ENCODE data around the gene MAP2K2. TPM values are rescaled to one million over a fixed set of nuclear protein-coding genes. Genes with fewer than 3 reads are reported as not detected.

MAP2K2 gene
- total RNA-seq, 1 experiment from 2014 or later = 171 TPM

DNA sequence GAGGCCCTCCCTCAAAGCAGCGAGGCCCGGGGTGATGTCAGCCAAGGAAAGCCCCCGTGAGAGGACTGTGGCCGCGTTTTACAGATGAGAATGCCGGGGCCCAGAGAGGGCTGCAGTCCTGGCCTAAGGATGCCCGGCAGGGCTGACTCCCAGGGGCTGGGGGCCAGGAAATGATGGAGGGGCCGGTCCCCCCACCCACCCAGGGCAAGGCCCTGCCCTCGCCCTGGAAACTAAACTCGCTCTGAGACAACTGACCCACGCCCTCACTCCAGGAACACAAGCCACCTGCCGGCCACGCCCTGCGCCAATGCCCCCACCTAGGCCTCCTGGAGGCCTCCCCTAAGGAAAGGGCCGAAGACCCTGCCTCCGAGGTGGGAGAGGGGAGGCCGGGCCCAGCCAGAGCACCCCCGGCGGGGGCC is 64.5 kb downstream of the MAP2K2 start:
- H3K9me3 Mint-ChIP-seq (ENCODE audit: unreplicated experiment) = no peaks in the 10 kb centered on the region
- no peaks in the 10 kb centered on the region for H3K27me3 Mint-ChIP-seq (ENCODE audit: insufficient read depth, unreplicated experiment)
- ChIA-PET POLR2A (interaction anchor here (0.8 to 3.9 kb wide), 2 partner anchors 72 to 74 kb away, joined by 4 to 19 read pairs; partner anchors contain the start of gene EEF2), CTCF (interaction anchor here (0.6 kb wide), 1 partner anchor 73 kb away, joined by 3 read pairs; no protein-coding TSS in a partner anchor)
- H3K36me3 Mint-ChIP-seq (ENCODE audit: insufficient read depth, unreplicated experiment) = peaks cover 49% of the 10 kb centered on the region
- no TSS peak for BruUV-seq (replicated peaks)
- H3K27ac Mint-ChIP-seq (ENCODE audit: low read depth, unreplicated experiment) = peak overlapping the region; percentile 70
- H3K4me1 Mint-ChIP-seq (ENCODE audit: insufficient read depth, unreplicated experiment) = peaks cover 17% of the 10 kb centered on the region
- TF ChIP-seq CTCF (IDR thresholded peaks at IDR 0.05; ENCODE audit: unreplicated experiment) = no peak
- intact Hi-C loops (cut with micrococcal nuclease) = loop anchor here (5.0 kb wide), 1 partner anchor 72 kb away; the partner anchor contains the start of gene EEF2
- H3K4me3 Mint-ChIP-seq (ENCODE audit: unreplicated experiment) = peak overlapping the region; percentile 68
- peak; percentile 44 for DNase-seq (ENCODE audit: unreplicated experiment)

- CTCF ChIA-PET = interaction anchor here (0.6 kb wide), 3 partner anchors 69 to 236 kb away, joined by 3 to 4 read pairs (median 3); no protein-coding TSS in a partner anchor
- TF ChIP-seq CTCF (IDR thresholded peaks at IDR 0.05; ENCODE audit: unreplicated experiment) = no peak
- peaks cover 55% of the 10 kb centered on the region for H3K36me3 Mint-ChIP-seq (ENCODE audit: insufficient read depth, unreplicated experiment)
- no peaks in the 10 kb centered on the region for H3K27me3 Mint-ChIP-seq (ENCODE audit: insufficient read depth, unreplicated experiment)
- H3K4me3 Mint-ChIP-seq (ENCODE audit: unreplicated experiment) = peak overlapping the region; percentile 68
- POLR2A ChIA-PET = interaction anchor here (0.9 to 3.9 kb wide), 6 partner anchors 9 to 917 kb away, joined by 3 to 19 read pairs (median 6); partner anchors contain the start of genes DAPK3, EEF2 and PIAS4
- intact Hi-C loops (cut with micrococcal nuclease) = loop anchor here (5.0 kb wide), 1 partner anchor 72 kb away; the partner anchor contains the start of gene EEF2
- no peaks in the 10 kb centered on the region for H3K9me3 Mint-ChIP-seq (ENCODE audit: unreplicated experiment)
- DNase-seq (ENCODE audit: unreplicated experiment) = no peak
- peaks cover 16% of the 10 kb centered on the region for H3K4me1 Mint-ChIP-seq (ENCODE audit: insufficient read depth, unreplicated experiment)
- TSS peak; percentile 47 for BruUV-seq (replicated peaks)
- peak overlapping the region; percentile 70 for H3K27ac Mint-ChIP-seq (ENCODE audit: low read depth, unreplicated experiment)
Observed at GRCh38 chr19:4058693-4059452, 65.0 kb downstream of the MAP2K2 start.

GRCh38 chr19:4057931-4058692 is 65.8 kb downstream of the MAP2K2 start:
- Mint-ChIP-seq H3K27ac (ENCODE audit: low read depth, unreplicated experiment) (peak overlapping the region; percentile 70), H3K4me1 (ENCODE audit: insufficient read depth, unreplicated experiment) (peaks cover 19% of the 10 kb centered on the region), H3K36me3 (ENCODE audit: insufficient read depth, unreplicated experiment) (peaks cover 63% of the 10 kb centered on the region), H3K9me3 (ENCODE audit: unreplicated experiment) (no peaks in the 10 kb centered on the region), H3K4me3 (ENCODE audit: unreplicated experiment) (peak overlapping the region; percentile 68), H3K27me3 (ENCODE audit: insufficient read depth, unreplicated experiment) (no peaks in the 10 kb centered on the region)
- DNase-seq (ENCODE audit: unreplicated experiment) = peak; percentile 96
- intact Hi-C loops (cut with micrococcal nuclease) = loop anchor here (5.0 kb wide), 1 partner anchor 71 kb away; the partner anchor contains the start of gene EEF2
- BruUV-seq (replicated peaks) = no TSS peak
- ChIA-PET POLR2A (interaction anchor here (0.6 to 3.9 kb wide), 8 partner anchors 8 to 1420 kb away, joined by 3 to 19 read pairs (median 4); partner anchors contain the start of genes DAPK3, EEF2 and PIAS4), CTCF (interaction anchor here (0.6 kb wide), 3 partner anchors 68 to 235 kb away, joined by 3 to 4 read pairs (median 4); no protein-coding TSS in a partner anchor)
- TF ChIP-seq CTCF (IDR thresholded peaks at IDR 0.05; ENCODE audit: unreplicated experiment) = peak; percentile 21

Data from MCF 10A (cell line).